OCI-LY3 (cell line): ENCODE results near the gene ST7.

Source experiments
- H2AFZ ChIP-seq: fragments of 200-600, 300-600 bp; shearing (Covaris generic); 2 replicates; pipeline ENCODE4 v1.6.0; 2014; ENCODE audit warnings: antibody characterized with exemption, low read depth, low read length
- H3K27ac ChIP-seq: fragments of 200-600, 300-600 bp; sonication (generic); 2 replicates; pipeline ENCODE4 v1.5.1; 2014; ENCODE audit warnings: mild to moderate bottlenecking, low read length, moderate library complexity, mixed read lengths
- H3K27me3 ChIP-seq: fragments of 200-600, 300-600 bp; sonication (generic); 2 replicates; pipeline ENCODE4 v1.6.1; 2014; ENCODE audit warnings: low read depth, low read length, mixed read lengths
- H3K36me3 ChIP-seq: fragments of 200-600, 300-600 bp; sonication (generic); replicated peaks from 2 replicates; pipeline ENCODE3; 2014; ENCODE audit warnings: low read depth, low read length, mixed read lengths
- H3K4me1 ChIP-seq: fragments of 300-600, 200-600 bp; sonication (generic); 2 replicates; pipeline ENCODE4 v1.6.1; 2014; ENCODE audit warnings: low read length, mixed read lengths
- H3K4me2 ChIP-seq: fragments of 200-600, 300-600 bp; sonication (generic); 2 replicates; pipeline ENCODE4 v1.6.1; 2014; ENCODE audit warnings: low read length, mixed read lengths
- H3K4me3 ChIP-seq: fragments of 300-600, 200-600 bp; sonication (generic); 2 replicates; pipeline ENCODE4 v1.5.1; 2014; ENCODE audit warnings: antibody characterized with exemption, mild to moderate bottlenecking, low read length, moderate library complexity
- H3K79me2 ChIP-seq: fragments of 300-600, 200-600 bp; shearing (Covaris generic); 2 replicates; pipeline ENCODE4 v1.6.1; 2014; ENCODE audit warnings: mild to moderate bottlenecking, low read length, mixed read lengths
- H3K9ac ChIP-seq: fragments of 300-600, 200-600 bp; shearing (Covaris generic); 2 replicates; pipeline ENCODE4 v1.6.0; 2014; ENCODE audit warnings: mild to moderate bottlenecking, low read length, moderate library complexity
- H3K9me3 ChIP-seq: fragments of 200-600, 300-600 bp; shearing (Covaris generic); 2 replicates; pipeline ENCODE4 v1.6.1; 2014; ENCODE audit warnings: low read length, mixed read lengths; ENCODE audit not compliant: insufficient read depth
- H4K20me1 ChIP-seq: fragments of 200-600, 300-600 bp; sonication (generic); 2 replicates; pipeline ENCODE4 v1.6.1; 2016; ENCODE audit warnings: low read length, mixed read lengths; ENCODE audit not compliant: insufficient read depth
- CTCF ChIP-seq: fragments of 200-600, 300-600 bp; sonication (generic); IDR thresholded peaks from 2 replicates; pipeline ENCODE4 v1.5.1; 2014; ENCODE audit warnings: antibody characterized with exemption, low read length, low read depth
- EZH2phosphoT487 ChIP-seq: fragments of 200-600 bp; shearing (Covaris generic); IDR thresholded peaks from 2 replicates; pipeline ENCODE4 v1.6.1; 2018; ENCODE audit warnings: antibody characterized with exemption, mixed run types, low read depth

The ST7 gene

GRCh38 chr7:117262546-117262945 lies 309.2 kb downstream of the ST7 start:
- no peaks in the 10 kb centered on the region for H3K4me1 ChIP-seq
- no peak overlapping the region for H3K27ac ChIP-seq
- H3K9me3 ChIP-seq, result no peaks in the 10 kb centered on the region
- H4K20me1 ChIP-seq, result no peaks in the 10 kb centered on the region
- TF ChIP-seq CTCF (no peak), EZH2phosphoT487 (no peak)
- H2AFZ ChIP-seq, result no peak overlapping the region
- H3K27me3 ChIP-seq, result no peaks in the 10 kb centered on the region
- H3K4me2 ChIP-seq, result no peak overlapping the region
- no peaks in the 10 kb centered on the region for H3K36me3 ChIP-seq
- H3K79me2 ChIP-seq, result no peaks in the 10 kb centered on the region
- H3K4me3 ChIP-seq, result no peak overlapping the region
- no peak overlapping the region for H3K9ac ChIP-seq

GRCh38 chr7:117264716-117265115 lies 311.4 kb downstream of the ST7 start:
- no peak overlapping the region for H3K4me2 ChIP-seq
- TF ChIP-seq CTCF, result no peak
- no peak for TF ChIP-seq EZH2phosphoT487
- no peaks in the 10 kb centered on the region for H4K20me1 ChIP-seq
- no peaks in the 10 kb centered on the region for H3K79me2 ChIP-seq
- no peak overlapping the region for H2AFZ ChIP-seq
- no peaks in the 10 kb centered on the region for H3K27me3 ChIP-seq
- no peaks in the 10 kb centered on the region for H3K36me3 ChIP-seq
- H3K4me3 ChIP-seq, result no peak overlapping the region
- no peaks in the 10 kb centered on the region for H3K9me3 ChIP-seq
- H3K9ac ChIP-seq, result no peak overlapping the region
- no peak overlapping the region for H3K27ac ChIP-seq
- no peaks in the 10 kb centered on the region for H3K4me1 ChIP-seq

- Histone ChIP-seq H3K27ac (no peak overlapping the region), H3K36me3 (no peaks in the 10 kb centered on the region), H4K20me1 (no peaks in the 10 kb centered on the region), H2AFZ (no peak overlapping the region), H3K79me2 (no peaks in the 10 kb centered on the region), H3K9me3 (no peaks in the 10 kb centered on the region), H3K4me3 (no peak overlapping the region), H3K27me3 (no peaks in the 10 kb centered on the region), H3K4me2 (no peak overlapping the region), H3K9ac (no peak overlapping the region), H3K4me1 (no peaks in the 10 kb centered on the region)
- TF ChIP-seq EZH2phosphoT487, result no peak
- no peak for TF ChIP-seq CTCF
Measured at GRCh38 chr7:117269417-117269816, 316.1 kb downstream of the ST7 start.

GRCh38 chr7:117269886-117270285 lies 316.6 kb downstream of the ST7 start:
- Histone ChIP-seq H3K4me3 (no peak overlapping the region), H4K20me1 (no peaks in the 10 kb centered on the region), H3K9ac (no peak overlapping the region), H2AFZ (no peak overlapping the region), H3K36me3 (no peaks in the 10 kb centered on the region), H3K4me2 (no peak overlapping the region), H3K27ac (no peak overlapping the region), H3K79me2 (no peaks in the 10 kb centered on the region), H3K27me3 (no peaks in the 10 kb centered on the region), H3K9me3 (no peaks in the 10 kb centered on the region), H3K4me1 (no peaks in the 10 kb centered on the region)
- TF ChIP-seq EZH2phosphoT487, result no peak
- no peak for TF ChIP-seq CTCF
